Peyer's patch (tissue), 4 donors: ENCODE measurements around the gene NPTXR.

Experiments used
- CTCF ChIP-seq, 6 experiments: fragments of 450-650 bp in 4 of 6; fragments of 200-600 bp in 2 of 6; sonication (generic) in 1 of 6; IDR thresholded peaks; one replicate each; pipeline ENCODE4 v1.5.1; 2017 to 2019; ENCODE audit warnings: antibody characterized with exemption in 6 of 6, mild to moderate bottlenecking in 3 of 6, moderate library complexity in 1 of 6
- POLR2A ChIP-seq, 2 donors: fragments of 450-650 bp; IDR thresholded peaks; one replicate each; pipeline ENCODE4 v1.5.1; 2017; ENCODE audit warnings: antibody characterized with exemption in 2 of 2, mild to moderate bottlenecking in 2 of 2, moderate library complexity in 2 of 2

GRCh38 chr22:38832005-38832978, 11.5 kb downstream of the NPTXR start:
- TF ChIP-seq CTCF (IDR thresholded peaks at IDR 0.05), result no peak
- TF ChIP-seq POLR2A (IDR thresholded peaks at IDR 0.05), result no peak
